ENCODE data around the gene UVSSA. TPM values are rescaled to one million over a fixed set of nuclear protein-coding genes. Genes with fewer than 3 reads are reported as not detected.
A peak's percentile ranks its signal among the peaks of the same experiment; 100 is the strongest.

The UVSSA gene, protein sequence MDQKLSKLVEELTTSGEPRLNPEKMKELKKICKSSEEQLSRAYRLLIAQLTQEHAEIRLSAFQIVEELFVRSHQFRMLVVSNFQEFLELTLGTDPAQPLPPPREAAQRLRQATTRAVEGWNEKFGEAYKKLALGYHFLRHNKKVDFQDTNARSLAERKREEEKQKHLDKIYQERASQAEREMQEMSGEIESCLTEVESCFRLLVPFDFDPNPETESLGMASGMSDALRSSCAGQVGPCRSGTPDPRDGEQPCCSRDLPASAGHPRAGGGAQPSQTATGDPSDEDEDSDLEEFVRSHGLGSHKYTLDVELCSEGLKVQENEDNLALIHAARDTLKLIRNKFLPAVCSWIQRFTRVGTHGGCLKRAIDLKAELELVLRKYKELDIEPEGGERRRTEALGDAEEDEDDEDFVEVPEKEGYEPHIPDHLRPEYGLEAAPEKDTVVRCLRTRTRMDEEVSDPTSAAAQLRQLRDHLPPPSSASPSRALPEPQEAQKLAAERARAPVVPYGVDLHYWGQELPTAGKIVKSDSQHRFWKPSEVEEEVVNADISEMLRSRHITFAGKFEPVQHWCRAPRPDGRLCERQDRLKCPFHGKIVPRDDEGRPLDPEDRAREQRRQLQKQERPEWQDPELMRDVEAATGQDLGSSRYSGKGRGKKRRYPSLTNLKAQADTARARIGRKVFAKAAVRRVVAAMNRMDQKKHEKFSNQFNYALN
- 3.0 and 4.1 TPM in 2 replicates for total RNA-seq (2014; rRNA removed; shearing (Covaris generic))
- 2.2 and 2.9 TPM in 2 replicates for polyA plus RNA-seq (2016; fragmentation: Nextera tagmentation; extraction: Ambion mirVana)

DNA sequence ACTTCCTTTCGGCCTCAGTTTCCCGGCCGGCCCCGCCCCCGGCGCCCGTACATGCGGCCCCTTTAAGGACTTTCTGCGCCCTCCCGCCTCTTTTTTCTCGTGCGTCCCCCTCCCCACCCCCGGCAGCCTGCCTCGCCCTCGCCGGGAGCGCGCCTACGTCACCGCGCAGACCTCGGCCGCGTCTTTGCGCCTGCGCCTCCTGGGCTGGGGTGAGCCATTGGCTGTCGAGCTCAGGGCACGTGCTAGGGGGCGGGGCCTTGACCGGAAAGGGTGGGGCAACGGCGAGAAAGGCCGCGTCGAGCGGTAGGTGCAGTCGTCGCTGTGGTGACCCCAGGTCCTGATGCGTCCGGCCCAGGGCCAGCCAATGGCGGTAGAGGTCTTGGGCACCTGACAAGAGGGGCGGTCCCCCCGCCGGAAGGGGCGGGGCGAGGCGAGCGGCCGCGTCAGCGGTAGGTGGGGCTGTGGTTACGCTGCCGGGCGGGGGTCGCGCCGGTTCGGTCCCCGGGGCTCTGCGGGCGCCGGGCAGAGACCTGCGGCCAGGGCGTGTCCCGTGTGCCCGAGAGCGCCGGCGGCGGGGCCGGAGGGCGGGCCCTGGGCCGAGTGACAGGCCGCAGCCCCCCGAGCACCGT lies at the start of gene UVSSA:
TSS of gene UVSSA (plus strand) at position 428 of the 629 bp plus-strand sequence. CDS start 884 bp downstream, outside the sequence.
- Histone ChIP-seq H3K4me2 (ENCODE audit: unreplicated experiment) (peak within 1 kb of the TSS; percentile 90), H3K79me2 (ENCODE audit: insufficient read depth) (peaks cover 49% of the 10 kb centered on the region), H3K9me3 (ENCODE audit: low read depth) (no peaks in the 10 kb centered on the region), H3K36me3 (ENCODE audit: low read depth) (no peaks in the 10 kb centered on the region), H3K4me1 (ENCODE audit: insufficient read depth) (peaks cover 15% of the 10 kb centered on the region), H3K9me2 (ENCODE audit: insufficient read depth) (no peaks in the 10 kb centered on the region), H3K27ac (peak within 1 kb of the TSS; percentile 90), H3F3A (ENCODE audit: insufficient read depth) (peaks cover 20% of the 10 kb centered on the region), H3K27me3 (replicated peaks; ENCODE audit: insufficient read depth) (no peaks in the 10 kb centered on the region), H3K4me3 (peak within 1 kb of the TSS; percentile 81), H3K9ac (peak within 1 kb of the TSS; percentile 91), H4K20me1 (ENCODE audit: insufficient read depth) (no peaks in the 10 kb centered on the region), H2AFZ (peak within 1 kb of the TSS; percentile 79)
- peak; percentile 100 for DNase-seq
- in situ Hi-C loops (cut with MboI): no loop called here
- TF ChIP-seq EZH2 (IDR thresholded peaks at IDR 0.05; ENCODE audit: insufficient read depth, poor library complexity, severe bottlenecking): no peak
- 0 to 3% methylated on average over 32 to 60 of the region's 76 CpGs for WGBS, 2 experiments (ENCODE audit: low coverage in 1 of 2, low lambda C conversion rate in 2 of 2, missing lambda C conversion rate in 2 of 2)

DNA sequence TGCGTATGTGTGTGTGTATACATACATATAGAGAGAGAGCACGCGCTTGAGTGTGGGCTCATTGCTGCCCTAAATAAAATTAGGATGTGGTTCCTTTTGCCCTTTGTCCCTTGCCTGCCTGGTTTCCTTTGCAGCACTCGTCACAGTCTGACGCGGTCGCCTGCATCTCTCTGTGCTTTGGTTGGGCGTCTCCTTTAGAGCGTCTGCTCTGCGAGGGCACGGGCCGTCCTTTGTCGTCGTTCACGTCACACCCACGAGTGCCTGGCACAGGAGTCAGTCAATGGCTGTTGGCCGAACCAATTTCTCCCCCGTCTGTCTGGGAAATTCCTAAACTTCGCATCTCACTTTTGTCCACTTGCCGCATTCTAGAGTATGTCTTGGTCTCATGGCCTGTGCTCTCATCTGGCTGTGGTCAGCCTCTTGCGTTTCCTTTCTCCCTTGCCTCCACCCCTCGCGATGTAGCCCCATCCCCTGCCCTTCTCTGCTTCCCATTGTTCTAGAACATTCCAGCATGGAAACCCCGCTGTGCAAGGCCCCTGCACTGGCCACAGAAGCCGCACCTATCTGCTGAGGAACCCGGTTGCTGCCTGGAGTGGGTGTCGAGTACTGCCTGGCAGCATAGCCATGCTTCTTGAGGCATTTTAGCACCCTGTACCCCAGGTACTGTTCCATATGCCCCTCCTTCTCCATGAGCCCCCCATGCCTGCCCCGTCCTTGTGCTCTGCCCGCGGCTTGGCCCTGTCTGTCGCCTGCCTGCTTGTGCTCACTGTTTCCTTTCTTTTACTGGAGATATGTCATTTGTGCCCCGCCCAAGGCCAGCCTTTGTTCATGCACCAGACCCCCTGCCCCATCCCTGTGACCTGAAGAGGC lies 49.3 kb upstream of the UVSSA start:
- in situ Hi-C loops (cut with MboI): no loop called here
- peaks cover under 1% of the 10 kb centered on the region; the same call in 1 of the 2 replicates for H4K20me1 ChIP-seq (ENCODE audit: insufficient read depth)
- H3K27ac ChIP-seq: no peak overlapping the region
- H2AFZ ChIP-seq: no peak overlapping the region
- H3K4me2 ChIP-seq (ENCODE audit: unreplicated experiment): no peak overlapping the region
- H3K4me1 ChIP-seq (ENCODE audit: insufficient read depth): no peaks in the 10 kb centered on the region
- 0 out of 2 replicates have a peak, but pooled peaks cover 11% of the 10 kb centered on the region for H3F3A ChIP-seq (ENCODE audit: insufficient read depth)
- no peaks in the 10 kb centered on the region for H3K27me3 ChIP-seq (replicated peaks; ENCODE audit: insufficient read depth)
- H3K4me3 ChIP-seq: no peak overlapping the region
- TF ChIP-seq EZH2 (IDR thresholded peaks at IDR 0.05; ENCODE audit: insufficient read depth, poor library complexity, severe bottlenecking) (no peak), EZH2phosphoT487 (IDR thresholded peaks at IDR 0.05; ENCODE audit: insufficient read depth, low read depth) (no peak)
- no peaks in the 10 kb centered on the region for H3K36me3 ChIP-seq (ENCODE audit: low read depth)
- H3K79me2 ChIP-seq (ENCODE audit: insufficient read depth): peaks cover 92% of the 10 kb centered on the region
- H3K9ac ChIP-seq: no peak overlapping the region
- no peaks in the 10 kb centered on the region for H3K9me3 ChIP-seq (ENCODE audit: low read depth)
- H3K9me2 ChIP-seq (ENCODE audit: insufficient read depth): no peaks in the 10 kb centered on the region
- WGBS, 2 experiments (ENCODE audit: low coverage in 1 of 2, low lambda C conversion rate in 2 of 2, missing lambda C conversion rate in 2 of 2): 93 to 94% methylated on average over 31 to 32 of the region's 32 CpGs
- DNase-seq: no peak

DNA sequence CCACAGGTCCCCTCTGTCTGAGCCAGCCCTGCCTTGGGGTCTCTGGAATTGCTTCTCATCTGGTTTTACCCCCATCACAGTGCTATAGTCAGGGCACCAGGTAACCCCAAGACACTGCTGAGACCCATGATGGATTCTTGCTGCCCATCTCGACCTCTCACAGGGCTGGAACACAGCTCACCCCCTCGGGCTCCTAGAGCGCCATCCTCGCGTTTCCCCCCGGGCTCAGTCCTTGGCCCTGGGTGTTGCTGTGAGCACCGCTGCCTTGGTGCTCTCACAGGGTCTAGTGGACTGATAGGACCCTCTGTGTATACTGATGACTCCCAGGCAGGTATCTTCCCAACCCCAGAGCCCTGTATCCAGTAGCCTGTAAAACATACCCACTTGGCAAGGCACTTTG lies 48.5 kb upstream of the UVSSA start:
- Histone ChIP-seq H3K9me2 (ENCODE audit: insufficient read depth) (no peaks in the 10 kb centered on the region), H3K4me3 (no peak overlapping the region), H3K4me2 (ENCODE audit: unreplicated experiment) (no peak overlapping the region), H2AFZ (no peak overlapping the region), H3K27me3 (replicated peaks; ENCODE audit: insufficient read depth) (no peaks in the 10 kb centered on the region), H3K4me1 (ENCODE audit: insufficient read depth) (no peaks in the 10 kb centered on the region), H3K9ac (no peak overlapping the region), H3K27ac (no peak overlapping the region), H3K36me3 (ENCODE audit: low read depth) (no peaks in the 10 kb centered on the region), H4K20me1 (ENCODE audit: insufficient read depth) (no peaks in the 10 kb centered on the region), H3K9me3 (ENCODE audit: low read depth) (no peaks in the 10 kb centered on the region), H3K79me2 (ENCODE audit: insufficient read depth) (peaks cover 92% of the 10 kb centered on the region), H3F3A (ENCODE audit: insufficient read depth) (0 out of 2 replicates have a peak, but pooled peaks cover 11% of the 10 kb centered on the region)
- WGBS, 2 experiments (ENCODE audit: low coverage in 1 of 2, low lambda C conversion rate in 2 of 2, missing lambda C conversion rate in 2 of 2): 96 to 98% methylated on average over 7 of the region's 7 CpGs
- TF ChIP-seq EZH2phosphoT487 (IDR thresholded peaks at IDR 0.05; ENCODE audit: insufficient read depth, low read depth): no peak
- no peak for TF ChIP-seq EZH2 (IDR thresholded peaks at IDR 0.05; ENCODE audit: insufficient read depth, poor library complexity, severe bottlenecking)
- no peak for DNase-seq
- in situ Hi-C loops (cut with MboI): no loop called here
